HEK293T (cell line): ENCODE data around the gene SNX33.

Experiments
- FOXA1 ChIP-seq: fragments of 450-650 bp; IDR thresholded peaks from 2 replicates; pipeline ENCODE4 v1.6.1; 2016; ENCODE audit warnings: mild to moderate bottlenecking
- L3MBTL2 ChIP-seq: fragments of 450-650 bp; conservative IDR thresholded peaks from 2 replicates; pipeline ENCODE4 v1.6.1; 2016; ENCODE audit warnings: mild to moderate bottlenecking
- SUZ12 ChIP-seq: fragments of 450-650 bp; IDR thresholded peaks from 2 replicates; pipeline ENCODE4 v1.6.1; 2016; ENCODE audit warnings: mild to moderate bottlenecking

DNA sequence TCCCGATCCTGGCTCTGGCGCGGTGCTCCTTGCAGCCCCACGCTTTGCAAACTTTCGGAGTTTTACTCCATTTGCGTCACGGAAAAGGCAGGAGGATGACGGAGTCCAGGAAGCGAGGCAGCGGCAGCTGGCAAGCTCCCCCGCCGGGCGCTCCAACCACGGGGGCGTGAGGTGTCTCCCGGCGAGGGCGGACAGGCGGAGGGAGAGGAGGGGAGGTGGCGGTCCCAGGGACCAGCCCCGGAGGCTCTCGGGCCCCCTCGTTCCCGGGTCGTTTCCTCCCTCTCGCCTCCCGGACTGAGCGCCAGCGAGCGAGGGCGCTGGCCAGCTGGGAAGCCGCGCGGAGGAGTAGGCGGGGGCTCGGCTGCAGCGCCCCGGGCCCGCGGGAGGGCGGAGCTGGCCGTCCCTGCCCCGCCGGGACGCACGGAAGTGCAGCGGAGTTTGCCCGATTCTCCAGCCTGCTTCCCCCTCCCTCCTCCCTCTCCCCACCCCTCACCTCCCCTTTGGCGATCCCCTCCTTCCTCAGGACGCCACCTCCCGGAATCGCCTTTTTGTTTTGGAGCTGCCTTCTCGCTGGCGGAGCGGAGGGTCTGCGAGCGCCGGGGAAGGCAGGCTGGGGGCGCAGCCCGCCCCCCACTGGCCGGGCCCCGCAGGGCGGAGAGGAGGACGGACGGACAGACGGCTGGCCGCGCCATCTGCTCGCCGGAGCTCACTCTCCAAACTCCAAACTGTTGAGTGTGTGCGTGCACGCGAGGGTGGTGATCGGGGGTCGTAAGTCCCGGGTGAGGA is at the start of gene SNX33:
- no peak for TF ChIP-seq FOXA1
- TF ChIP-seq SUZ12, result no peak
- peak; percentile 20; the same call in 1 of the 2 replicates for TF ChIP-seq L3MBTL2
